HepG2 (cell line): Measurements from ENCODE around the gene ADAD2. TPM values are rescaled to one million over a fixed set of nuclear protein-coding genes. Genes with fewer than 3 reads are reported as not detected.

Experiments
- ATAC-seq: fragments of 200-7000 bp; cut with Tn5 transposase; 3 replicates; pipeline ENCODE4 v1.9.1; 2020; ENCODE audit warnings: mild to moderate bottlenecking, moderate library complexity
- BruUV-seq: library from RNA; stranded (reverse); fragments of 400-500 nt; replicated peaks from 2 replicates; lab custom pipeline; 2021; lab: Mats Ljungman, UMichigan
- CTCF ChIA-PET: fragments of 300-600 bp; formaldehyde crosslinking; extraction: SDS; loops from one replicate; lab custom pipeline; 2021; ENCODE audit warnings: low total read pairs, inconsistent platforms, low intra/inter-chr PET ratio; lab: Yijun Ruan, JAX
- POLR2A ChIA-PET: fragments of 350-600 bp; sonication (Branson Sonifier 250); formaldehyde crosslinking; loops from one replicate; lab custom pipeline; 2020; ENCODE audit warnings: antibody characterized with exemption, inconsistent platforms; lab: Yijun Ruan, JAX
- DNase-seq: peaks from one replicate; pipeline ENCODE4 v3.0.0-alpha.2; 2015; ENCODE audit warnings: low spot score
- FAIRE-seq: peaks from 3 replicates; lab custom pipeline; 2011; peaks lifted over from hg19 to GRCh38; lab: Jason Lieb, UNC
- H2AFZ ChIP-seq: one replicate; pipeline ENCODE4 v1.6.1; 2011; ENCODE audit warnings: low read length, inconsistent platforms
- H3K27ac ChIP-seq: fragments of 300-600 bp; 3 replicates; pipeline ENCODE4 v1.8.0; 2011; ENCODE audit warnings: mixed run types, mild to moderate bottlenecking, mixed read lengths, low read length, inconsistent platforms; ENCODE audit not compliant: insufficient read depth; ENCODE audit errors: extremely low read length
- H3K27me3 ChIP-seq, 2 experiments: fragments of 200-600 bp in 1 of 2; 2 replicates in 1 of 2; 3 replicates in 1 of 2; pipeline versions ENCODE4 v1.6.0 to v1.8.0; 2011; ENCODE audit warnings: low read length in 2 of 2, mild to moderate bottlenecking in 2 of 2, moderate library complexity in 2 of 2, inconsistent platforms in 1 of 2; ENCODE audit not compliant: insufficient read depth in 2 of 2, control insufficient read depth in 1 of 2
- H3K36me3 ChIP-seq, 2 experiments: fragments of 200-600 bp in 1 of 2; replicated peaks in 1 of 2; 2 replicates in 1 of 2; 3 replicates in 1 of 2; pipeline versions ENCODE4 v1.5.1 to v1.8.0; 2011; ENCODE audit warnings: low read length in 2 of 2, inconsistent platforms in 1 of 2; ENCODE audit not compliant: insufficient read depth in 2 of 2, control insufficient read depth in 1 of 2
- H3K4me1 ChIP-seq: 2 replicates; pipeline ENCODE4 v1.5.1; 2012; ENCODE audit warnings: low read length, inconsistent platforms; ENCODE audit not compliant: insufficient read depth
- H3K4me2 ChIP-seq: 2 replicates; pipeline ENCODE4 v1.6.0; 2011; ENCODE audit warnings: low read depth, low read length, inconsistent platforms
- H3K4me3 ChIP-seq, 3 experiments: fragments of 200-600 bp in 1 of 3; sonication (generic), shearing (Covaris generic) in 1 of 3; replicated peaks in 1 of 3; 2 replicates each; pipeline ENCODE4 v1.5.1; 2011 to 2016; ENCODE audit warnings: low read length in 3 of 3, inconsistent platforms in 2 of 3, low read depth in 2 of 3, mild to moderate bottlenecking in 2 of 3, control low read depth in 1 of 3, mixed read lengths in 1 of 3; ENCODE audit not compliant: insufficient read depth in 1 of 3
- H3K79me2 ChIP-seq: one replicate; pipeline ENCODE4 v1.6.1; 2011; ENCODE audit warnings: low read length, inconsistent platforms; ENCODE audit not compliant: insufficient read depth
- H3K9ac ChIP-seq: 2 replicates; pipeline ENCODE4 v1.6.0; 2011; ENCODE audit warnings: mild to moderate bottlenecking, low read depth, low read length, inconsistent platforms; ENCODE audit not compliant: insufficient read depth
- H3K9me3 ChIP-seq: 2 replicates; pipeline ENCODE4 v1.5.1; 2012; ENCODE audit warnings: mild to moderate bottlenecking, low read length
- H4K20me1 ChIP-seq: 2 replicates; pipeline ENCODE4 v1.6.0; 2011; ENCODE audit warnings: inconsistent platforms, mild to moderate bottlenecking, low read length, moderate library complexity; ENCODE audit not compliant: insufficient read depth
- BATF2 ChIP-seq: sonication (generic); formaldehyde crosslinking; IDR thresholded peaks from 2 replicates; pipeline ENCODE4 v1.8.0; 2022; ENCODE audit warnings: mild to moderate bottlenecking, missing genetic modification reagents, moderate library complexity
- GABPA ChIP-seq, 2 experiments: IDR thresholded peaks; 2 replicates each; pipeline ENCODE4 v1.6.1; 2011 to 2016; ENCODE audit warnings: low read depth in 2 of 2, low read length in 1 of 2, missing biosample characterization in 1 of 2, missing genetic modification characterization in 1 of 2
- GFI1 ChIP-seq: sonication (generic); formaldehyde crosslinking; IDR thresholded peaks from 2 replicates; pipeline ENCODE4 v1.5.0; 2020; ENCODE audit warnings: missing genetic modification reagents, mild to moderate bottlenecking, borderline replicate concordance
- MYNN ChIP-seq: sonication (generic); formaldehyde crosslinking; IDR thresholded peaks from 2 replicates; pipeline ENCODE4 v1.4.0; 2020; ENCODE audit warnings: mild to moderate bottlenecking, low read depth, missing genetic modification reagents
- SRY ChIP-seq: sonication (generic); formaldehyde crosslinking; IDR thresholded peaks from 2 replicates; pipeline ENCODE4 v1.8.0; 2022; ENCODE audit warnings: mild to moderate bottlenecking, missing genetic modification reagents
- TMF1 ChIP-seq: sonication (generic); formaldehyde crosslinking; IDR thresholded peaks from 2 replicates; pipeline ENCODE4 v1.8.1; 2022; ENCODE audit warnings: low read depth, missing genetic modification reagents
- ZBTB20 ChIP-seq: sonication (generic); formaldehyde crosslinking; IDR thresholded peaks from 2 replicates; pipeline ENCODE4 v1.8.1; 2023; ENCODE audit warnings: missing genetic modification reagents, low read depth, mild to moderate bottlenecking, borderline replicate concordance
- ZFP62 ChIP-seq: sonication (generic); formaldehyde crosslinking; IDR thresholded peaks from 2 replicates; pipeline ENCODE4 v1.4.0; 2020; ENCODE audit warnings: missing genetic modification reagents
- ZNF382 ChIP-seq: sonication (generic); formaldehyde crosslinking; IDR thresholded peaks from 2 replicates; pipeline ENCODE4 v1.5.0; 2020; ENCODE audit warnings: missing genetic modification reagents, mild to moderate bottlenecking, borderline replicate concordance
- ZNF431 ChIP-seq: sonication (generic); formaldehyde crosslinking; IDR thresholded peaks from 2 replicates; pipeline ENCODE4 v1.9.0; 2022; ENCODE audit warnings: missing genetic modification reagents, low read depth, mild to moderate bottlenecking, borderline replicate concordance
- ZNF574 ChIP-seq: sonication (generic); formaldehyde crosslinking; IDR thresholded peaks from 2 replicates; pipeline ENCODE4 v1.4.0; 2020; ENCODE audit warnings: missing genetic modification reagents
- ZNF709 ChIP-seq: sonication (generic); formaldehyde crosslinking; IDR thresholded peaks from 2 replicates; pipeline ENCODE4 v1.5.0; 2020; ENCODE audit warnings: mild to moderate bottlenecking, missing genetic modification reagents
- ZNF737 ChIP-seq: sonication (generic); formaldehyde crosslinking; IDR thresholded peaks from 2 replicates; pipeline ENCODE4 v1.5.0; 2020; ENCODE audit warnings: missing genetic modification reagents, mild to moderate bottlenecking, borderline replicate concordance
- WGBS: methylation state at CpG from one replicate; pipeline ENCODE4 v1.1.6; 2017; ENCODE audit warnings: low lambda C conversion rate; 5-methylcytosine and 5-hydroxymethylcytosine counted together
- in situ Hi-C: cut with HindIII; loops from 2 replicates; pipeline ENCODE4 v1.10.0; 2017; ENCODE audit warnings: low pct_unique_long_range_greater_than_20kb; ENCODE audit not compliant: extremely low pct_ligation_motif_present
- intact Hi-C: fragments of 100-400 bp; cut with micrococcal nuclease; formaldehyde crosslinking; loops from one replicate; pipeline ENCODE4 v1.10.0; 2022; ENCODE audit not compliant: unreplicated experiment
- polyA plus RNA-seq, 8 experiments: library from polyadenylated mRNA; depleted of rRNA in 3 of 8; stranded (reverse) in 7 of 8; unstranded in 1 of 8; fragments of >200 nt; fragmentation: Illumina TruSeq in 4 of 8; extraction: Trizol in 4 of 8; gene quantifications; 2 replicates each; pipeline versions ENCODE4 v1.2.1 to v1.2.3, GENCODE V29; 2011 to 2016; ENCODE audit warnings: low read depth in 4 of 8, missing spikeins in 1 of 8, mixed read lengths in 1 of 8; ENCODE audit not compliant: insufficient read depth in 1 of 8
- total RNA-seq, 5 experiments: library from RNA; depleted of rRNA; stranded (reverse); fragments of >200 nt; fragmentation: Illumina TruSeq; extraction: Trizol; gene quantifications; 2 replicates each; pipeline ENCODE4 v1.2.3, GENCODE V29; 2016; ENCODE audit warnings: low read depth in 1 of 5
- TF ChIP-seq, protein P1 (sequence below), 2 experiments: fragments of 450-650 bp in 1 of 2; sonication (generic) in 1 of 2; formaldehyde crosslinking; IDR thresholded peaks; 2 replicates each; pipeline versions ENCODE4 v1.5.0 to v1.8.0; 2020 to 2022; ENCODE audit warnings: mild to moderate bottlenecking in 1 of 2, missing genetic modification reagents in 1 of 2
- TF ChIP-seq, protein P2 (sequence below): sonication (generic); formaldehyde crosslinking; IDR thresholded peaks from 2 replicates; pipeline ENCODE4 v1.8.0; 2022; ENCODE audit warnings: low read depth, missing genetic modification reagents

ADAD2 gene
- total and polyA plus RNA-seq, 2 of the 13 experiments (the other 11 are each of a cell fraction or from before 2014, with no cell fraction given), result not detected

DNA sequence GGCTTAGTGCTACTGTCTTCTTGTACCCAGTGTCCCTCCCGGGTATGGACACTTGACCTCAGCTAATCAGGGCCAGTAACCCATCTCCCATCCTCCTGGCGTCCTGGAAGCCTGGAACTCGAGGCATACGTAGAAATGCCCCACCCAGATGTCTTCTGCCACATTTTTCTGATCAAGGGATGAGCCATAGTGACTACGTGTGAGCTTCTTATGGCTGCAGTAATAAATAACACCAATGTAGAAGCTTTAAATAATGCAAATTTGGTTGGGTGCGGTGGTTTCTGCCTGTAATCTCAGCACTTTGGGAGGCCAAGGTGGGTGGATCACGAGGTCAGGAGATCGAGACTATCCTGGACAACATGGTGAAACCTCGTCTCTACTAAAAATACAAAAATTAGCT lies 51.9 kb downstream of the ADAD2 start:
- Histone ChIP-seq H3K4me2 (no peak overlapping the region), H3K79me2 (no peaks in the 10 kb centered on the region), H3K27ac (no peak overlapping the region), H2AFZ (no peak overlapping the region), H3K9ac (no peak overlapping the region), H4K20me1 (no peaks in the 10 kb centered on the region), H3K27me3 (peaks cover 8 to 46% of the 10 kb centered on the region in 2 experiments), H3K9me3 (no peaks in the 10 kb centered on the region), H3K36me3 (no peaks in the 10 kb centered on the region), H3K4me1 (no peaks in the 10 kb centered on the region), H3K4me3 (no peak overlapping the region)
- WGBS, result 20% methylated on average over 9 of the region's 9 CpGs
- in situ Hi-C loops, result no loop called here
- FAIRE-seq (no peak), ATAC-seq (no peak), DNase-seq (no peak)
- ChIA-PET POLR2A (no interaction called here), CTCF (no interaction called here)
- no TSS peak for BruUV-seq
- TF ChIP-seq MYNN (CRISPR knock-in tag), result no peak
- no peak for TF ChIP-seq ZNF431 (CRISPR knock-in tag)
- TF ChIP-seq BATF2 (CRISPR knock-in tag), result no peak
- no peak for TF ChIP-seq ZNF709 (CRISPR knock-in tag)
- TF ChIP-seq TMF1 (CRISPR knock-in tag), result no peak
- TF ChIP-seq, protein P1, sequence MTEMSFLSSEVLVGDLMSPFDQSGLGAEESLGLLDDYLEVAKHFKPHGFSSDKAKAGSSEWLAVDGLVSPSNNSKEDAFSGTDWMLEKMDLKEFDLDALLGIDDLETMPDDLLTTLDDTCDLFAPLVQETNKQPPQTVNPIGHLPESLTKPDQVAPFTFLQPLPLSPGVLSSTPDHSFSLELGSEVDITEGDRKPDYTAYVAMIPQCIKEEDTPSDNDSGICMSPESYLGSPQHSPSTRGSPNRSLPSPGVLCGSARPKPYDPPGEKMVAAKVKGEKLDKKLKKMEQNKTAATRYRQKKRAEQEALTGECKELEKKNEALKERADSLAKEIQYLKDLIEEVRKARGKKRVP (CRISPR knock-in tag; IDR thresholded peaks at IDR 0.05), result no peak
- no peak for TF ChIP-seq SRY (CRISPR knock-in tag)
- TF ChIP-seq ZFP62, result no peak
- TF ChIP-seq ZNF382 (CRISPR knock-in tag), result no peak
- no peak for TF ChIP-seq GABPA (IDR thresholded peaks at IDR 0.05; ENCODE audit: low read depth, low read length)
- TF ChIP-seq GABPA (CRISPR knock-in tag; IDR thresholded peaks at IDR 0.05; ENCODE audit: low read depth), result no peak
- TF ChIP-seq ZBTB20 (CRISPR knock-in tag), result no peak
- no peak for TF ChIP-seq ZNF574 (CRISPR knock-in tag)
- TF ChIP-seq, protein P2, sequence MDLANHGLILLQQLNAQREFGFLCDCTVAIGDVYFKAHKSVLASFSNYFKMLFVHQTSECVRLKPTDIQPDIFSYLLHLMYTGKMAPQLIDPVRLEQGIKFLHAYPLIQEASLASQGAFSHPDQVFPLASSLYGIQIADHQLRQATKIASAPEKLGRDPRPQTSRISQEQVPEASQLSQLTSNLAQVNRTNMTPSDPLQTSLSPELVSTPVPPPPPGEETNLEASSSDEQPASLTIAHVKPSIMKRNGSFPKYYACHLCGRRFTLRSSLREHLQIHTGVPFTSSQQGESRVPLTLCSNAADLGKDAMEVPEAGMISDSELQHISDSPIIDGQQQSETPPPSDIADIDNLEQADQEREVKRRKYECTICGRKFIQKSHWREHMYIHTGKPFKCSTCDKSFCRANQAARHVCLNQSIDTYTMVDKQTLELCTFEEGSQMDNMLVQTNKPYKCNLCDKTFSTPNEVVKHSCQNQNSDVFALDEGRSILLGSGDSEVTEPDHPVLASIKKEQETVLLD (CRISPR knock-in tag), result no peak
- no peak for TF ChIP-seq GFI1 (CRISPR knock-in tag)
- no peak for TF ChIP-seq ZNF737 (CRISPR knock-in tag)
- intact Hi-C loops, result no loop called here
